HCEC 1CT (cell line): Measurements from ENCODE around the gene EIPR1.
"Not testable (repeated sequence)": the region's sequence is repeated elsewhere in the genome, so short reads cannot be mapped to it uniquely, and the experiment has no call there.

Source experiments
- DNase-seq: peaks from one replicate; pipeline ENCODE4 v3.0.0-alpha.2; 2017

The EIPR1 gene

GRCh38 chr2:3185256-3185655, 192.4 kb downstream of the EIPR1 start:
- no peak for DNase-seq

- no peak for DNase-seq
Observed at GRCh38 chr2:3184167-3184566, 193.5 kb downstream of the EIPR1 start.

GRCh38 chr2:3183766-3184165, 193.9 kb downstream of the EIPR1 start:
- no peak for DNase-seq

GRCh38 chr2:3182848-3183247, 194.8 kb downstream of the EIPR1 start:
- no peak for DNase-seq

GRCh38 chr2:3181416-3182010, 196.1 kb downstream of the EIPR1 start:
- DNase-seq, result no peak

GRCh38 chr2:3180909-3181221, 196.8 kb downstream of the EIPR1 start:
- not testable (repeated sequence) for DNase-seq

GRCh38 chr2:3180082-3180908, 197.3 kb downstream of the EIPR1 start:
- no peak for DNase-seq

- no peak for DNase-seq
Observed at GRCh38 chr2:3179626-3180025, 198.0 kb downstream of the EIPR1 start.

- no peak for DNase-seq
Observed at GRCh38 chr2:3179208-3179607, 198.4 kb downstream of the EIPR1 start.

GRCh38 chr2:3178578-3179031, 199.0 kb downstream of the EIPR1 start:
- no peak for DNase-seq

GRCh38 chr2:3177891-3178577, 199.6 kb downstream of the EIPR1 start:
- no peak for DNase-seq

- DNase-seq, result no peak
Observed at GRCh38 chr2:3176869-3177255, 200.8 kb downstream of the EIPR1 start.

GRCh38 chr2:3176071-3176868, 201.3 kb downstream of the EIPR1 start:
- DNase-seq, result no peak

- no peak for DNase-seq
Observed at GRCh38 chr2:3175568-3175955, 202.1 kb downstream of the EIPR1 start.

- DNase-seq, result no peak
Observed at GRCh38 chr2:3174626-3175567, 202.7 kb downstream of the EIPR1 start.

GRCh38 chr2:3173031-3173430, 204.6 kb downstream of the EIPR1 start:
- DNase-seq, result no peak

- DNase-seq, result no peak
Observed at GRCh38 chr2:3172265-3172935, 205.2 kb downstream of the EIPR1 start.

GRCh38 chr2:3171564-3172264, 205.9 kb downstream of the EIPR1 start:
- no peak for DNase-seq

GRCh38 chr2:3170792-3171455, 206.7 kb downstream of the EIPR1 start:
- DNase-seq, result no peak
